ENCODE data around the gene L1CAM. TPM values are rescaled to one million over a fixed set of nuclear protein-coding genes. Genes with fewer than 3 reads are reported as not detected.

L1CAM gene
- total RNA-seq, 2 experiments from 2014 or later = 0.19 to 0.31 TPM

DNA sequence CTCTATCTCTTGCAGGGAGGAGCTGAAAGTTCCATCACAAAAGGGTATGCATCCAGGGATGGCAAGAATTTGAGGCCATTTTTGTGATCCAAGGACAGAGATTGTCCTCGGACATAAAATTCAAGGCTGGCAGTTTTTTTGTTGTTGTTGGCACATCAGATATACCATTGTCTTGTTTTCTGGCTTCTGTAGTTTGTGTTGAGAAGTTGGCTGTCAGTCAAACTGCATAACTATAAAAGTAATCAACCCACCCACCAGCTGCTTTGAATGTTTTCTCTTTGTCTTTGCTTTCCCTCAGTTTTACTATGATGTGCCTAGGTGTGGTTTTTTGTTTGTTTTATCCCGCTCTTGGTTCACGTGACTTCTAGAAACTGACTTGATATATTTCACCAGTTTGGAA, 34.0 kb downstream of the L1CAM start:
- ChIA-PET CTCF (no interaction called here), POLR2A (no interaction called here)

- ChIA-PET POLR2A (no interaction called here), CTCF (no interaction called here)
Observed at GRCh38 chrX:153848325-153848724, 37.6 kb downstream of the L1CAM start.

DNA sequence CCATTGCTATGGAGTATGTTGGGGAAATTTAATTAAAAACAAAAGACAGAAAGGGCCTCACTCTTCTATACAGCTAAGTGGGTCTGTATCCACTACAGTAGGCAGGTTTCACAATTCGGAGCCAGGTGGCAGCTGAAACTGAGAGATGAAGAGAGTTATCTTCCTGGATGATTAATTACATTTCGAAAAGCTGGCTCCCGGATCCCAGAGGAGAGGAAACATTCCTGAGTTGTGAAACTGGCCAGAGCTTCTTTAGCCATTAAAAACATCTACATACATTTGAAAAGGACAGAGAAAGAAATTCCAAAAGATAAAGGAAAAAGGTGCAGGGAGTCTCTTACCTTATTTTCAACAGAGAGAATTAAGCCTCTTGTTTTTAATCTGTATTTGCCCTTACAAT, 40.1 kb downstream of the L1CAM start:
- CTCF ChIA-PET = no interaction called here
- POLR2A ChIA-PET = no interaction called here

DNA sequence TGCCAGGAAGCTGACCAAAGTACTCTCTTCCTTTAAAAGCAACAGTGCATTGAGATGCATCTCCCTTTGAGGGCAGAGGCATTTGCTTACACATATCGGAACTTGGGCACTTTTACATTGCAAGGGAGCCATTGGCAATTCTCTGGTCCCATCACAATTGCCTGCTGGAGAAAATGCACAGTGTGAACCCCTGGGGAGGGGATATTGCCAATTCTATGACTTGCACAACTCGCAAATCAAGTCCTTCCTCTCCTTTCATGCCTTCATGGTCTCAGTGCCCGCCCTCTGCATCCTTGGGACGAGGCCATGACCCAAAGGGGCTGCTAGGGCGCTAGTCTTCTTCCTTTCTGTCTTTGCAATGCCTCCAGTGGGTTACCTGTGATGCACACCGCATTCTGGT, 40.8 kb downstream of the L1CAM start:
- ChIA-PET POLR2A (no interaction called here), CTCF (no interaction called here)

GRCh38 chrX:153844509-153845082, 41.4 kb downstream of the L1CAM start:
- ChIA-PET CTCF (no interaction called here), POLR2A (no interaction called here)

GRCh38 chrX:153836921-153837320, 49.1 kb downstream of the L1CAM start:
- ChIA-PET CTCF (no interaction called here), POLR2A (no interaction called here)

GRCh38 chrX:153832728-153833127, 53.2 kb downstream of the L1CAM start:
- POLR2A ChIA-PET = no interaction called here
- CTCF ChIA-PET = no interaction called here

DNA sequence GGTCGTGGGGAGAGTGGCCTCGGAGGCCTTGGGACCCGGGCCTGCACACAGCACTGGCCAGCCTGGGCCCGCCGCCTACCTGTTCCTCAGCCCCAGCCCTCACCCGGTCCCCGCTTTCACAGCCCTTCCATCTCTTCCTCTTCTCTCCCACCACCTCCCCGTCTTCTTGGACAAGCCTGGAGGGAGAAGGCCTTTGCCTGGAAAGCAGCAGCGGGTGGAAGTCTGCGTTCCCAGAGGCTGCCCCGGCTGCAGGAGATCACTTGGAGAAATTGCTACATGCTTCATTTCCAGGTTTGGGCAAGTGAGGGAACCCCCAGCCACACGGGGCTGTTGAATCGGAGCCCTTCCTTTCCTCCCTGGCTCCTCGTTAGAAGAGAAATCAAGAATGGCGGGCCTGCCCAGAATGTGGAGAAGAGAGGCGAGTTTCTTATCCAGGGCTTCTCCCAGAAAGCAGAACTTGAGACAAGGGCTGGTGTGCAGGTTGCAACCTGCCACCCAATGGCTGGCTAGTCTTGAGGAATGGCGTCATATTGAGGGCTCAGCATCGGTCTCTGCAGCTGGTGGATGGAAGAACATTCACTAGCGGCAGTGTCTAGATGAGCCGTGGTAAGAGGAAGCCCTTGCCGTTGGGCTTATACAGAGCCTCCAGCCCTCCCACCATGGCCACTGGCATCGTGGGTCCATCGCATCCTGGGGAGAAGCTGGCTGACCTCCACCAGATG, 54.4 kb downstream of the L1CAM start:
- POLR2A ChIA-PET = no interaction called here
- CTCF ChIA-PET = no interaction called here

DNA sequence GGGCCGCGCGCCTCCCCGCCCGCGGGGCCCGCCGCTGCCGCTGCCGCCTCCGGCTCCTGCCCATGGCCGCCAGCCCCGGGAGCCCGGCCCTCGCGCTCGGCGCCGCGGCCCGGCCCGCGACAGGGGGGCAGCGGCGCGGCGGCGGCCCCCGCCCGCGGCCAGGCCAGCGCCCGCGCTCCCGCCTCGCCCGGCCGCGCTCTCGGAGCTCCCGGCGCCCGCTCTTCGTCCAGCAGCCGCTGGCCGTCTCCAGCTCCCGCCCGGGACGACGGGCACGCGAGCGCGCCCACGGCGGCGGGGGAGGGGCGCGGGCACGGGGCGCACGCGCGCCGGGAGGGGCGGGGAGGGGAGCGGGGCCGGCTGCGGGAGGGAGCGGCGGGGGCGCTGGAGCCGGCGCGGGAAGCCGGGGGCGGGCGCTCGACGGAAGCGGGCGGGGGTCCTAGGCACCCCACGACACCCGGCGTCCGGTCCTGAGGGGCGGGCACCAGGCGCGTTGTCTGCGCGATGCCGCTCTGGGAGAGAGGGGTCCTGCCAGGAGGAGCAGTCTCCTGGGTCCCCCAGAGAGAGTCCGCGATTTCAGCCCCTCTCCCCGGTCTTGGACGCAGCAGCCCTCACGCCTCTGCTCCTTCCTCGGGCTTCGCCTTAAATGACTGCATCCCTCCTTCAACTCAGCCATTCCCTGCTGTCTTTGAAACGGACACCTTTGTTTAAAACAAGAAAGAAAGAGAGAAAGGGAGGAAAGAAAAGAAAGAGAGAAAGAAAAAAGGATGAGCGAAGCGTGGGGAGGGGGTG, 55.1 kb downstream of the L1CAM start:
- ChIA-PET CTCF (no interaction called here), POLR2A (no interaction called here)

GRCh38 chrX:153829799-153830639, 56.0 kb downstream of the L1CAM start, which contains the start of gene PDZD4:
Gene PDZD4 (minus strand): TSS chrX:153830544. CDS start chrX:153830298, 246 bp downstream.
- POLR2A ChIA-PET = no interaction called here
- CTCF ChIA-PET = no interaction called here

DNA sequence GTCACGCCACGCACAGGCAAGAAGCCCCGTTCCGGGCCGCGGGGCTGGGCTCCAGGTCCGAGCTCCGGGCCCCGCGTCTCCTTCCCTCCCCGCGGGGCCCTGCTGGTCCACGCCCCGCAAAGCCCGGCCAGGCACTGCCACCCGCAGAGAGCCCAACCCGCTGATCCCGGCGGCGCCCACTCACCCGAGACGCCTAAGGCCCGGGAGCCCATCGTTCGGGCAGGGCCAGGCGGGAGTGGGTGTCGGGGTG, 56.5 kb downstream of the L1CAM start:
- POLR2A ChIA-PET = no interaction called here
- CTCF ChIA-PET = no interaction called here

GRCh38 chrX:153828723-153829548, 57.0 kb downstream of the L1CAM start:
- ChIA-PET POLR2A (no interaction called here), CTCF (no interaction called here)

- POLR2A ChIA-PET = no interaction called here
- CTCF ChIA-PET = no interaction called here
Observed at GRCh38 chrX:153828308-153828707, 57.7 kb downstream of the L1CAM start.

GRCh38 chrX:153827903-153828302, 58.1 kb downstream of the L1CAM start:
- ChIA-PET POLR2A (no interaction called here), CTCF (no interaction called here)

DNA sequence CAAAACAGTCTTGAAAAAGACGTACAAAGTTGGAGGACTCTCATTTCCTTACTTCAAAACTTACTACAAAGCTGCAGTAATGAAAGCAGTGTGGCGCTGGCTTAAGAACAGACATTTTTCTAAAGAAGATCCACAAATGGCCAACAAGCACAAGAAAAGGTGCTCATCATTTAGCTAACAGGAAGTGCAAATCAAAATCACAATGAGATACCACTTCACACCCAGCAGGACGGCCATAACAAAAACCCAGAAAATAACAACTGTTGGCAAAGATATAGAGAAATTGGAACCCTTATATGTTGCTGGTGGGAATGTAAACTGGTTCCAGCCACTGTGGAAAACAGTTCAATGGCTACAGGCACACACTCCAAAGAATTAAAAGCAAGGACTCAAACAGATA, 59.0 kb downstream of the L1CAM start:
- ChIA-PET CTCF (no interaction called here), POLR2A (interaction anchor here (0.5 kb wide), 1 partner anchor 154 kb away, joined by 3 read pairs; no protein-coding TSS in a partner anchor)

GRCh38 chrX:153825042-153825441, 60.9 kb downstream of the L1CAM start:
- ChIA-PET CTCF (no interaction called here), POLR2A (no interaction called here)

GRCh38 chrX:153824348-153824747, 61.6 kb downstream of the L1CAM start:
- ChIA-PET POLR2A (no interaction called here), CTCF (no interaction called here)

- ChIA-PET POLR2A (no interaction called here), CTCF (no interaction called here)
Observed at GRCh38 chrX:153821066-153821465, 64.9 kb downstream of the L1CAM start.

DNA sequence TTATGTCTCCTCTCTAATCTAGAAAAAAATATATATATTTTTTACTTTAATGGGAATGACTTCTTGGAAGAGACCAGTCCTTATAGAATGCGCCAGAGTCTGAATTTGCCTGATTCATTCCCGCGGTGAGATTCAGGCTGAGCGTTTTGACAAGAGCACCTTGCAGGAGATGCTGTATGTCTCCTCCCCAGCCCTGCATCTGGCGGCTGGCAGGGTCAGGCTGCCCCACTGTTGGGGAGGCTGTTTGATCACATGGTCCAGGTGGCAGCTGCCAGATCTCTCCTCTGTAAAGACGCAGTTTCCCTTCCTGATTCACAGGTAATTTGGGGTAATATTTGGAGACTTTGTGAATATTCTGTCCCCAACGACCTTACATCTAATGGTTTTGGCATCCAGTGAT, 65.4 kb downstream of the L1CAM start:
- ChIA-PET CTCF (no interaction called here), POLR2A (no interaction called here)

All from activated CD8-positive, alpha-beta memory T cell treated with anti-CD3 and anti-CD28 coated beads for 36 hours (primary cell).